AG04450 (cell line): ENCODE data around the gene NOP16. TPM values are rescaled to one million over a fixed set of nuclear protein-coding genes. Genes with fewer than 3 reads are reported as not detected.

Source experiments
- CTCF ChIA-PET: fragments of 300-600, 350-600 bp; formaldehyde crosslinking; extraction: SDS; loops from one replicate; lab custom pipeline; 2022; ENCODE audit warnings: antibody characterized with exemption, inconsistent platforms; lab: Charles Lee
- POLR2A ChIA-PET: fragments of 350-600 bp; formaldehyde crosslinking; extraction: SDS; loops from one replicate; lab custom pipeline; 2021; ENCODE audit warnings: antibody characterized with exemption, inconsistent platforms; lab: Yijun Ruan, JAX
- DNase-seq: peaks from one replicate; pipeline ENCODE4 v3.0.0-alpha.2; 2011; ENCODE audit warnings: low read depth, low spot score
- H3K27ac ChIP-seq: one replicate; pipeline ENCODE4 v1.5.1; 2012; ENCODE audit warnings: low read depth, low read length, control low read depth
- H3K27me3 ChIP-seq: one replicate; pipeline ENCODE4 v1.6.0; 2012; ENCODE audit warnings: low read length; ENCODE audit not compliant: control insufficient read depth, insufficient read depth
- H3K4me3 ChIP-seq: 2 replicates; pipeline ENCODE4 v1.5.1; 2011; ENCODE audit warnings: mild to moderate bottlenecking, low read depth, low read length, control low read depth
- H3K9me3 ChIP-seq: 2 replicates; pipeline ENCODE4 v1.5.1; 2012; ENCODE audit warnings: low read length; ENCODE audit not compliant: control insufficient read depth, insufficient read depth
- CTCF ChIP-seq: IDR thresholded peaks from 2 replicates; pipeline ENCODE4 v1.5.1; 2011; ENCODE audit warnings: low read depth, low read length, control low read depth, inconsistent platforms
- polyA plus RNA-seq: library from polyadenylated mRNA; depleted of rRNA; stranded (reverse); fragments of >200 nt; gene quantifications from 2 replicates; pipeline ENCODE4 v1.2.3, GENCODE V29; 2011

The NOP16 gene
- polyA plus RNA-seq, 1 experiment, result 29.3 TPM

GRCh38 chr5:176415240-176415951 is 27.0 kb upstream of the NOP16 start:
- H3K4me3 ChIP-seq, result peak overlapping the region; percentile 76
- no peaks in the 10 kb centered on the region for H3K27me3 ChIP-seq
- no peak for DNase-seq
- H3K9me3 ChIP-seq, result no peaks in the 10 kb centered on the region; the same call in 1 of the 2 replicates
- CTCF ChIA-PET, result interaction anchor here (0.6 to 2.3 kb wide), 10 partner anchors 11 to 243 kb away, joined by 3 to 14 read pairs (median 4); partner anchors contain the start of gene FAF2
- TF ChIP-seq CTCF, result no peak
- POLR2A ChIA-PET, result interaction anchor here (1.5 to 2.0 kb wide), 3 partner anchors 32 to 122 kb away, joined by 3 to 15 read pairs (median 9); partner anchors contain the start of genes FAF2 and RNF44
- no peak overlapping the region for H3K27ac ChIP-seq

DNA sequence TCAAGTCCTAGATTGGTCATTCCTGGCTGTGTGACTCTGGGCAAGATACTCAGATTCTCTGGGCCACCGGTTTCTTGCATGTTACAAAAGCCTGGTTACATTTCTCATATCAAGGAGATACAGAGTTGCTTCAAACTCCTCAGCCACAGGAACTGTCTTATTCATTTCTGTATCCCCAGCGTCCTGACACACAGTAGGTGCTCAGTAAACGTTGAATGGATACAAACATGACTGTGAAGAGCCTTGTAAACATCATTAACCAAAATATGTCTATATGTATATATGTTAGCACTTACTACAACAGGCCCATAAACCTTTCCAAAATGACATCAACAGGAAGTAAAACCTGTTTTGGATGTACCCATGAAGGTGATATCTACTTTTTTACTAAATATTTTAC is 26.3 kb upstream of the NOP16 start:
- no peaks in the 10 kb centered on the region; the same call in 1 of the 2 replicates for H3K9me3 ChIP-seq
- no peak for DNase-seq
- no peak overlapping the region for H3K27ac ChIP-seq
- ChIA-PET CTCF (interaction anchor here (1.7 to 2.3 kb wide), 2 partner anchors 12 to 33 kb away, joined by 5 to 14 read pairs; partner anchors contain the start of gene FAF2), POLR2A (interaction anchor here (0.7 kb wide), 1 partner anchor 92 kb away, joined by 3 read pairs; no protein-coding TSS in a partner anchor)
- no peaks in the 10 kb centered on the region for H3K27me3 ChIP-seq
- TF ChIP-seq CTCF, result no peak
- no peak overlapping the region for H3K4me3 ChIP-seq

- ChIA-PET POLR2A (no interaction called here), CTCF (interaction anchor here (0.6 to 1.1 kb wide), 3 partner anchors 23 to 684 kb away, joined by 3 to 5 read pairs (median 3); no protein-coding TSS in a partner anchor)
- Histone ChIP-seq H3K27ac (no peak overlapping the region), H3K27me3 (no peaks in the 10 kb centered on the region), H3K4me3 (no peak overlapping the region), H3K9me3 (no peaks in the 10 kb centered on the region; the same call in 1 of the 2 replicates)
- no peak for TF ChIP-seq CTCF
- no peak for DNase-seq
These were observed 25.4 kb upstream of the NOP16 start for GRCh38 chr5:176413709-176414191.

DNA sequence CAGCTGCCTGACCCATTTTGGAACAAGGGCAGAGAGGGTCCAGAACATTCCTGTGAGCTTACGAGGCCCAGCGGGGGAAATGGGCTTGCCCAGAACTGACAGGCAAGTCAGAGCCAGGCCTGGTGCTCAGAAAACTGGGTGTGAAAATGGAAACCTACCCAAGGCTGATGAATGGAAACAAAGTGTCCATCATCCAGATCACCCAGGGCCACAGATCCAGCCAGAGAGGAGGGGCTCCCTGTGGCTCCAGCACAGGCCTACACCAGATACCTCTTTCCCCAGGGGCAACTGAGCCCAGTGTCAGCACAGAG is 24.8 kb upstream of the NOP16 start:
- no peaks in the 10 kb centered on the region for H3K27me3 ChIP-seq
- TF ChIP-seq CTCF, result no peak
- no peak overlapping the region for H3K27ac ChIP-seq
- POLR2A ChIA-PET, result interaction anchor here (1.1 kb wide), 1 partner anchor 24 kb away, joined by 3 read pairs; no protein-coding TSS in a partner anchor
- H3K9me3 ChIP-seq, result no peaks in the 10 kb centered on the region; the same call in 1 of the 2 replicates
- CTCF ChIA-PET, result interaction anchor here (0.6 to 1.1 kb wide), 3 partner anchors 24 to 684 kb away, joined by 3 to 5 read pairs (median 3); no protein-coding TSS in a partner anchor
- H3K4me3 ChIP-seq, result no peak overlapping the region
- DNase-seq, result no peak
